ENCODE data around the gene TCOF1.

The TCOF1 gene

GRCh38 chr5:150325426-150325825 is 32.1 kb upstream of the TCOF1 start:
- DNase-seq (ENCODE audit: low spot score): no peak

GRCh38 chr5:150326707-150327106 is 30.8 kb upstream of the TCOF1 start:
- no peak for DNase-seq (ENCODE audit: low spot score)

DNA sequence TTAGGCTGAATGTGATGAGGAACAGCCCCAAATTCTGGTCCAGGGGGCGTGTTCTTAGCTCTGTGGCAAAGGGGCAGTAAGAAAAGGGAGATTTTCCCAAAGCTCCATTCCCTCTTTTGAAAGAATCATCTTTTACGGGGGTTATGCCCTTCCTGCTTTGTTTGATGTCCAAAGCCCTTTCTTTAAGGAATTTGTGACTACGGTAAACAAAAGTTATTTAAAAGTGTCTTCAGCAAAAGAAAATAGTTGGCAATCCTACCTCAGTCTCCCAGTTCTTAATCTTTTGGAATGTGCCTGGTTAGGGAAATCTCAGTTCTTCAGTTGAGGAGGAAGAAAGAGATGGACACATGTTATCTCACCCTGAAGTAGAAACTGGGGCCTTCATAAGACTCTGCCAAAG is 30.4 kb upstream of the TCOF1 start:
- no peak for DNase-seq (ENCODE audit: low spot score)

DNA sequence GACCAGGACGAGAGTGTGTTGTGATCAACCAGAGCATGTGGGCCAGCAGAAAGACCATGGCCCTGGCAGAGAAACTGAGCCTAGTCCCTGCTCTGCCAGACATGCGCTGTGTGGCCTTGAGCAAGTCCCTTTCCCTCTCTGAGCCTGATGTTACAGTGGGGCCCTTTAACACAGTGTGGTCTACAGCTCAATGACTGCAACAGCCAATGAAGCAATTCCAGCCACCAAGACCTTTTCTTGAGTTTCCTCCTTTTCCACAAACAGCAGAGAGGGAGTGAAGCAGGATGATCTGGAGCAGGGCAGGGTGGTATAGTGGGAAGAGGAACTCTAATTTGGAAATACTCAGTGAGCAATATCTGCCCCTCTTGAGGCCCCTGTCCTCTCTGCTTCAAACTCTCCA is 29.0 kb upstream of the TCOF1 start:
- DNase-seq (ENCODE audit: low spot score): no peak

GRCh38 chr5:150329038-150329437 is 28.5 kb upstream of the TCOF1 start:
- no peak for DNase-seq (ENCODE audit: low spot score)

DNA sequence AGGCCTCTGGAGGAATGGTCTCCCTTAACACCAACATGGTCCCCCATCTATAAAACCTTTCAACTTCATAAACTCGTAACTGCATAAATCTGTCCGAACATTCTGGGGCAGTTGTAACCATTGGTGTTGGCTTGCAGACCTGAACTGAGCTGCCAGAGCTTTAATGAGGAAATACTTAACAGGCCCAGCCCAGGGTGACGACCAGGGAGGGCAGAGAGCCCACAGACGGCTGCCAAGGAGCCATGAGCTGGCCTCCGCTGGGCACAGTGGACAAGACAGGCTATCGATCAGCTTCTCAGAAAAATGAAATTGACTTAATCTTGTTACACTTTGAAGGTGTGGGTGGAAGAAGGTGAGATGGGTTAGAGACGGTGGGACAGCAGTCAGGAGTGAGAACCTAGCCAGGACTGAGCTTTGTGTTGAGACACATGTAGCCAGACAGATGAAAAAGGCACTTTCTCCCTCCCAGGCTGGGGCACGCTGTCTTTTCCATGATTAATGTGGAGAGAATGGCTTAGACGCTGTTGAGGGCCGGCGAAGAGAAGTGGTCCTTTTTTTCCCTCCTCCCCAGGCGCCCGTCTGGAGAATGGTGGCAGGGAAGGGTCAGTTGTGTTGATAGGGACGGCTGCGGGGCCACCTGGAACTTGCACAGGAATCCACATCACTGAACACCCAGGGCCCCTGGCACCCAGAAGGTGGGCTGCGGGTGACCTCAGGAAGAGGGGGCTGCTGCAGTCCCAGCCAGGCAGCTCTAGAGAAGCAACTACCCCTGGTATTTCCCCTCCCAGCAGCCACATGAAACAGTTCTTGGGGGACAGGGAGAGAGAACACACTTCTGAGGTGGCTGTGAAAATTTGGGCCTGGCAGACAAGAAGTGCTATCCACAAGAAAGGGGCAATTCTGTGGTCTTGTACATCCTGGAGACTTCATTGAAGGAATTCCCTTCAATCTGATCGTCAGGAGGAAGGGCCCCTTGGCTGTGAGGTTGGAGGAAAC is 27.3 kb upstream of the TCOF1 start:
- DNase-seq (ENCODE audit: low spot score): no peak

GRCh38 chr5:150333400-150333799 is 24.1 kb upstream of the TCOF1 start:
- no peak for DNase-seq (ENCODE audit: low spot score)

DNA sequence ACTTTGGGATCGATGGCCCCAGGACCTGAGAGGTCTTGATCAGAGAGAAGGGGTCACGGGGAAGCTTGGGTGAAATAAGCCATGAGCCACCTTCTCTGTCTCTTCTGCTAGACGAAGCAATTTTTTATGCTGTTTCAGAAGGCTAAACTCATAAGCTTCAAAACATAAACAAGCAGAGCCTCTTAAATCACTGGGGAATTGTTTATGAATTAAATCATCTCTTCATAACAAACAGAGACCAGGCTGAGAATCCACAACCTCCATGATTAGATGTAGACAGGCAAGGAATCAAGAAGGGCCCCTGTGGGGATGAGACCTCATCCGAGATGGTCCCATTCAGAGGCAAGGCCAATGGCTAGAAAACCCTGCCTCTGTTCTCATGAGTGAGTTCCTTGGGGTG is 21.7 kb upstream of the TCOF1 start:
- no peak for DNase-seq (ENCODE audit: low spot score)

DNA sequence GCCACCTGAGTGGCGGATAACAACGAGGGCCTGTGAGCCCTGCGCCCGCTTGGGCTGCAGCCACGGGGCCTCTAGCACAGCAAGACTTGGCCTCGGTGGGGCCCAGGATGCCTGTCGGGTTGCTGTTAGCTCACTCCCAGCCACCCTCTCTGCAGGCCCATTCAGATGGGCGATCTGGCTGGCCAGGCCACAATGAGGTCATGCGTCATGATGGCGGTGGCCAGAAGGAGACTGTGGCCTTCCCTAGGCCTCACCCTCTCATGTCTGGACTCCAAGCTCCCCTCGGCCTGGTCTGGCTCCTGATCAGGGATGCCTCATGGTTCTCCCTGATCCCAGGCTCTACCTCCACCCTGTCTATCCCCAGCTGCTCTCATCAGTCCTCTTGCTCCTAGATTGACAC is 19.0 kb upstream of the TCOF1 start:
- DNase-seq (ENCODE audit: low spot score): no peak

DNA sequence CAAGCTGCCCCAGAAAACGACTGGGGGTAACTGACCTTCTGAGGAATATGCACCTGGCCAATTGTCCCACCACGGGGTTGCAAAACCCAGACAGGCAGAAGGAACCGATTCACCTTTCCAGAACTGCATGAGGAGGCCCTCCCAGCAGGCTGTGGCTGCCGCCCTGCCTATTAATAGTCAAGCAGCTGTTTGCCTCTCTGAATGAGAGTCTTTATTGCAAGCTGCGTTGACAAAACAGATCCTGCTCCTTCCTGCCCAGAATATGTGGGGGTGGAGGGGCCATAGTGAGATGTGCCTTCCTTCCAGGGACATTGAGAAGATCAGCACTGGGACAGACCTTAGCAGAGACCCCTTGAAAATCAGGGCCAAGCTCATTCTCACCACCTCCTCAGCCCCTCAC is 18.3 kb upstream of the TCOF1 start:
- DNase-seq (ENCODE audit: low spot score): no peak

- no peak for DNase-seq (ENCODE audit: low spot score)
Measured at GRCh38 chr5:150339841-150340240, 17.7 kb upstream of the TCOF1 start.

DNA sequence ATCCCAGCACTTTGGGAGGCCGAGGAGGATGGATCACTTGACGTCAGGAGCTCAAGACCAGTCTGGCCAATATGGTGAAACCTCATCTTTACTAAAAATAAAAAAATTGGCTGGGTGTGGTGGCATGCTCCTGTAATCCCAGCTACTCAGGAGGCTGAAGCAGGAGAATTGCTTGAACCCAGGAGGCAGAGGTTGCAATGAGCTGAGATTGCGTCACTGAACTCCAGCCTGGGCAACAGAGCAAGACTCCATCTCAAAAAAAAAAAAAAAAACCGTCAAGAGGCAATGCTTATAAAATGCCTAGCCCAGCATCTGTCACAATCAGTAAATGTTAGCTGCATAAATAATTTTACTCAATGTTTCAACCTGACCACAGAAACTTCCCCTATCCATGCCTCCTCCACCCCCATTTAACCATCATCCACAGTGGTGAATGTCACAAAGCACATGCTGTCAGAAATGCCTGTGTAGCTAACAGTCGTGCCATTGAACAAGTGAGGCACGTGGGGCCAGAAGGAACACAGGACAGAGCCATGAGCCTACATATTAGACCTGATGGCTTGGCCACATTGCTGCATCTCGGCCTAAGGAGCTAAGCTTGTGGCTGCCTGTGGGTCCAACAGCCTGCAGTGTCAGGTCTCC is 16.8 kb upstream of the TCOF1 start:
- DNase-seq (ENCODE audit: low spot score): no peak

- no peak for DNase-seq (ENCODE audit: low spot score)
Measured at GRCh38 chr5:150341331-150341730, 16.2 kb upstream of the TCOF1 start.

- no peak for DNase-seq (ENCODE audit: low spot score)
Measured at GRCh38 chr5:150341989-150342388, 15.5 kb upstream of the TCOF1 start.

- DNase-seq (ENCODE audit: low spot score): no peak
Measured at GRCh38 chr5:150342583-150342982, 14.9 kb upstream of the TCOF1 start.

- DNase-seq (ENCODE audit: low spot score): no peak
Measured at GRCh38 chr5:150343994-150344631, 13.4 kb upstream of the TCOF1 start.

- no peak for DNase-seq (ENCODE audit: low spot score)
Measured at GRCh38 chr5:150345716-150346115, 11.8 kb upstream of the TCOF1 start.

DNA sequence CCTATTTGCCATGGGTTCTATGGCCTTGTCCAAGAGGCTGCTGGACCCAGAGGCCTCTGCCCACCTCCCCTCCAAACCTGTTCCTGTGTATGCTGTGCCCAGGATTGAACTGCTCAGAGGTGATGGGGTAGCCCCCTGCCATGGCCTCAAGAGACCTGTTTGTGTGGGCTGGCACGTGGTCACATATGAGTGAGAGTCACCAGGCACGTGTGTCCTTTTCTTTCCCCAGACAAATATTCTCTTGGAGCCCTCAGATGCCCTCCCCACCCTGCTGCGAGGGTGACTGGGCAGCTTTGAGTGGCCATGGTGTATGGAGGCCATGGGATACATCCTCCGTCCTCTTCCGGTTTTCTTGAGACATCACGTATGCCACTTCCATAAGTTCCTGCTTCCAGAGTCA is 10.9 kb upstream of the TCOF1 start:
- no peak for DNase-seq (ENCODE audit: low spot score)

DNA sequence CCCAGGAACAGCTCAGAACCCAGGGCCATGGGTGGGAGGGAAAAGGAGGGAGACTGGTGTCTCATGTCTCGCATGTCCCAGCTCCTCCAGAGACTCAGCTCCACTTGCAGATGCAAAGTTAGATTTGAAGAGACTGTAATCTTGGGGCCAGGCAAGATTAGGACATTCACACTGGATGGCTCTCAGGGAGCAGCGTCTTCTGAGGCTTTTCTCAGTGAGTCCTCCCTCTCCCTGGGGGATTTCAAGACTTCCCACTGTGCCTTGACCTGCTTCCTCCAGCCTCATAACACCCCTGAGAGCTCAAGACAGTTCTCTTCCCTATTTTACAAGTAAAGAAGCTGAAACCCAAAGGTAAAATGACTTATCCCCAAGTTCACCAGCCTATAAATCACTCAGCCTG is 10.5 kb upstream of the TCOF1 start:
- no peak for DNase-seq (ENCODE audit: low spot score)

- no peak for DNase-seq (ENCODE audit: low spot score)
Measured at GRCh38 chr5:150347451-150347850, 10.0 kb upstream of the TCOF1 start.

GRCh38 chr5:150349681-150350275 is 7.7 kb upstream of the TCOF1 start:
- no peak for DNase-seq (ENCODE audit: low spot score)

- peak; percentile 81 for DNase-seq (ENCODE audit: low spot score)
Measured at GRCh38 chr5:150350524-150351344, 6.8 kb upstream of the TCOF1 start.

Measured in hepatic stellate cell (primary cell).